Cardiac atrium fibroblast (primary cell): ENCODE results near the gene AFM. TPM values are rescaled to one million over a fixed set of nuclear protein-coding genes. Genes with fewer than 3 reads are reported as not detected.

Experiments
- total RNA-seq: library from RNA; depleted of rRNA; stranded (reverse); fragments of >200 nt; gene quantifications from 2 replicates; pipeline ENCODE4 v1.2.3, GENCODE V29; 2015

The AFM gene, protein sequence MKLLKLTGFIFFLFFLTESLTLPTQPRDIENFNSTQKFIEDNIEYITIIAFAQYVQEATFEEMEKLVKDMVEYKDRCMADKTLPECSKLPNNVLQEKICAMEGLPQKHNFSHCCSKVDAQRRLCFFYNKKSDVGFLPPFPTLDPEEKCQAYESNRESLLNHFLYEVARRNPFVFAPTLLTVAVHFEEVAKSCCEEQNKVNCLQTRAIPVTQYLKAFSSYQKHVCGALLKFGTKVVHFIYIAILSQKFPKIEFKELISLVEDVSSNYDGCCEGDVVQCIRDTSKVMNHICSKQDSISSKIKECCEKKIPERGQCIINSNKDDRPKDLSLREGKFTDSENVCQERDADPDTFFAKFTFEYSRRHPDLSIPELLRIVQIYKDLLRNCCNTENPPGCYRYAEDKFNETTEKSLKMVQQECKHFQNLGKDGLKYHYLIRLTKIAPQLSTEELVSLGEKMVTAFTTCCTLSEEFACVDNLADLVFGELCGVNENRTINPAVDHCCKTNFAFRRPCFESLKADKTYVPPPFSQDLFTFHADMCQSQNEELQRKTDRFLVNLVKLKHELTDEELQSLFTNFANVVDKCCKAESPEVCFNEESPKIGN
- not detected in 2 replicates for total RNA-seq

DNA sequence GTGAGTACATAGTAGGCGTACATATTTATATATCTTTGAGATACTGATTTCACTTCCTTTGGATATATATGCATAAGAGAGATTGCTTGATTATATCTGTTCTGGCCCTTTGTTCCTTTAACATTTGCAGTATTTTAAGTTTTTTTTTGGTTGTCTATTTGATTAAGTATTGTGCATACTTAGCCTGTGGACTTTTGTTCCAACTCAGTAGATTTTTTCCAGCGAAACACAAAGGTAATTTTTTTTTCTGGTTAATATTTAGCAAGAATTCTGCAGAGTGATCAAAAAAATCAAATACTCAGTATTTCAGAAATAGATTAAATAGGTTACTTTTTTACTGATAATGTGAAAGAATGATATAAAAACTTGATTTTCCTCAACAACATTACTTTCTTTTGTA lies at the start of gene AFM:
Gene AFM (plus strand): TSS at position 388 of the 400 bp plus-strand sequence. CDS start 31 bp downstream, outside the sequence.

DNA sequence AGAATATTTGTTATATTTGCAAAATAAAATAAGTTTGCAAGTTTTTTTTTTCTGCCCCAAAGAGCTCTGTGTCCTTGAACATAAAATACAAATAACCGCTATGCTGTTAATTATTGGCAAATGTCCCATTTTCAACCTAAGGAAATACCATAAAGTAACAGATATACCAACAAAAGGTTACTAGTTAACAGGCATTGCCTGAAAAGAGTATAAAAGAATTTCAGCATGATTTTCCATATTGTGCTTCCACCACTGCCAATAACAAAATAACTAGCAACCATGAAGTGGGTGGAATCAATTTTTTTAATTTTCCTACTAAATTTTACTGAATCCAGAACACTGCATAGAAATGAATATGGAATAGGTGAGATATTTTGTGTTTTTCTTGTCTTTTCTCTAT lies 45.6 kb upstream of the AFM start, which contains the start of gene AFP:
Gene AFP (plus strand): TSS at position 238 of the 400 bp plus-strand sequence. CDS start 42 bp downstream, at position 280.

Other genes with a start within 250 kb of the AFM start
- gene ANKRD17, start 222.9 kb upstream of the AFM start, total RNA-seq: 36.5 and 38.1 TPM in 2 replicates
- not detected in 2 replicates for gene ALB, start 77.5 kb upstream of the AFM start, total RNA-seq
- gene AFP, start 45.5 kb upstream of the AFM start, total RNA-seq: 2.7 TPM in 1 of 2 replicates, not detected in the other
- not detected in 2 replicates for gene RASSF6, start 138.7 kb downstream of the AFM start, total RNA-seq